ENCODE results near the gene ZFPM1. TPM values are rescaled to one million over a fixed set of nuclear protein-coding genes. Genes with fewer than 3 reads are reported as not detected.

The ZFPM1 gene
- total and polyA plus RNA-seq, 4 donors: 0.57 to 9.0 (median 2.8) TPM

GRCh38 chr16:88462396-88462795 is 9.3 kb downstream of the ZFPM1 start:
- WGBS, 2 donors: 66 to 68% methylated on average over 12 of the region's 12 CpGs
- Histone ChIP-seq H3K4me1 (ENCODE audit: control insufficient read depth in 5 of 5, insufficient read depth in 5 of 5, low read length in 5 of 5) (peaks cover 0 to 22% (median 6%) of the 10 kb centered on the region in 5 donors), H3K9ac (ENCODE audit: insufficient read depth in 1 of 2, low read length in 2 of 2) (no peak overlapping the region), H3K36me3 (ENCODE audit: control insufficient read depth in 4 of 4, insufficient read depth in 4 of 4, low read length in 4 of 4) (no peaks in the 10 kb centered on the region), H3K27me3 (ENCODE audit: control insufficient read depth in 3 of 3, insufficient read depth in 3 of 3, low read length in 2 of 3) (no peaks in the 10 kb centered on the region), H3K4me3 (no peak overlapping the region), H3K27ac (ENCODE audit: low read depth in 1 of 2, low read length in 1 of 2) (no peak overlapping the region), H3K9me3 (ENCODE audit: control insufficient read depth in 4 of 4, insufficient read depth in 3 of 4, low read length in 3 of 4) (no peaks in the 10 kb centered on the region)
- TF ChIP-seq CTCF (IDR thresholded peaks at IDR 0.05; ENCODE audit: control extremely low read depth, extremely low read depth): no peak
- ATAC-seq (ENCODE audit: insufficient read depth, low FRiP score) (no peak), DNase-seq (no peak)

- TF ChIP-seq CTCF (IDR thresholded peaks at IDR 0.05; ENCODE audit: control extremely low read depth, extremely low read depth): no peak
- Histone ChIP-seq H3K4me3 (no peak overlapping the region), H3K27ac (ENCODE audit: low read depth in 1 of 2, low read length in 1 of 2) (no peak overlapping the region), H3K27me3 (ENCODE audit: control insufficient read depth in 3 of 3, insufficient read depth in 3 of 3, low read length in 2 of 3) (no peaks in the 10 kb centered on the region), H3K9ac (ENCODE audit: insufficient read depth in 1 of 2, low read length in 2 of 2) (no peak overlapping the region), H3K4me1 (ENCODE audit: control insufficient read depth in 5 of 5, insufficient read depth in 5 of 5, low read length in 5 of 5) (peaks cover 0 to 22% (median 6%) of the 10 kb centered on the region in 5 donors), H3K9me3 (ENCODE audit: control insufficient read depth in 4 of 4, insufficient read depth in 3 of 4, low read length in 3 of 4) (no peaks in the 10 kb centered on the region), H3K36me3 (ENCODE audit: control insufficient read depth in 4 of 4, insufficient read depth in 4 of 4, low read length in 4 of 4) (no peaks in the 10 kb centered on the region)
- ATAC-seq (ENCODE audit: insufficient read depth, low FRiP score) (no peak), DNase-seq (no peak)
- 95 to 96% methylated on average over 16 of the region's 16 CpGs for WGBS, 2 donors
Measured at GRCh38 chr16:88463411-88463810, 10.3 kb downstream of the ZFPM1 start.

GRCh38 chr16:88464447-88465318 is 11.6 kb downstream of the ZFPM1 start:
- WGBS, 2 donors: 68 to 74% methylated on average over 25 of the region's 25 CpGs
- ATAC-seq (ENCODE audit: insufficient read depth, low FRiP score): no peak
- Histone ChIP-seq H3K27ac (ENCODE audit: low read depth in 1 of 2, low read length in 1 of 2) (no peak overlapping the region), H3K9ac (ENCODE audit: insufficient read depth in 1 of 2, low read length in 2 of 2) (no peak overlapping the region), H3K9me3 (ENCODE audit: control insufficient read depth in 4 of 4, insufficient read depth in 3 of 4, low read length in 3 of 4) (no peaks in the 10 kb centered on the region), H3K27me3 (ENCODE audit: control insufficient read depth in 3 of 3, insufficient read depth in 3 of 3, low read length in 2 of 3) (no peaks in the 10 kb centered on the region), H3K4me1 (ENCODE audit: control insufficient read depth in 5 of 5, insufficient read depth in 5 of 5, low read length in 5 of 5) (peaks cover 0 to 26% (median 6%) of the 10 kb centered on the region in 5 donors), H3K36me3 (ENCODE audit: control insufficient read depth in 4 of 4, insufficient read depth in 4 of 4, low read length in 4 of 4) (no peaks in the 10 kb centered on the region), H3K4me3 (no peak overlapping the region)
- TF ChIP-seq CTCF (IDR thresholded peaks at IDR 0.05; ENCODE audit: control extremely low read depth, extremely low read depth): no peak
- DNase-seq: peak in 1 of 3 donors; percentile 35

Data from lung (tissue), 12 donors.